ENCODE measurements around the gene DIAPH1.

- no peak for TF ChIP-seq CTCF (IDR thresholded peaks at IDR 0.05; ENCODE audit: low read depth, low read length)
- TF ChIP-seq POLR2A (IDR thresholded peaks at IDR 0.05; ENCODE audit: extremely low read depth, insufficient read length) = no peak
- TF ChIP-seq, protein P1, sequence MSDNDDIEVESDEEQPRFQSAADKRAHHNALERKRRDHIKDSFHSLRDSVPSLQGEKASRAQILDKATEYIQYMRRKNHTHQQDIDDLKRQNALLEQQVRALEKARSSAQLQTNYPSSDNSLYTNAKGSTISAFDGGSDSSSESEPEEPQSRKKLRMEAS (IDR thresholded peaks at IDR 0.05; ENCODE audit: low read depth, low read length) = no peak
- TF ChIP-seq MYC (IDR thresholded peaks at IDR 0.05; ENCODE audit: low read depth, low read length) = no peak
Measured at GRCh38 chr5:141479776-141480175, 139.0 kb downstream of the DIAPH1 start.
